GM18511 (cell line): ENCODE measurements around the gene REX1BD.
A peak's percentile ranks its signal among the peaks of the same experiment; 100 is the strongest.
"Not testable (repeated sequence)": the region's sequence is repeated elsewhere in the genome, so short reads cannot be mapped to it uniquely, and the experiment has no call there.

Source experiments
- ATAC-seq: cut with Tn5 transposase; IDR thresholded peaks from one replicate; pipeline ENCODE4 v1.9.1; 2021; ENCODE audit warnings: mild to moderate bottlenecking, moderate library complexity; ENCODE audit not compliant: unreplicated experiment

REX1BD gene

DNA sequence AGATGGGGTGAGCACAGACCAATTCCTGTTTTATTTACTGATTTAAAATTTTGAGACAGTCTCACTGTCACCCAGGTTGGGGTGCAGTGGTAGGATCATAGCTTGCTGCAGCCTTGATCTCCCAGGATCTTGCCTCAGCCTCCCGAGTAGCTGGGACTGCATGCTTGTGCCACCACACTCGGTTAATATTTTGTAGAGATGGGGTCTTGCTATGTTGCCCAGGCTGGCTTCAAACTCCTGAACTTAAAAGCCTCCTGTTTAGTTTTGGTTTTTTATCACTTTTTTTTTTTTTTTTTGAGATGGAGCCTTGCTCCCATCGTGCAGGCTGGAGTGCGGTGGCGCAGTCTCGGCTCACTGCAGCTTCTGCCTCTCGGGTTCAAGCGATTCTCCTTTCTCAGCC is 12.2 kb upstream of the REX1BD start:
- ATAC-seq = no peak

DNA sequence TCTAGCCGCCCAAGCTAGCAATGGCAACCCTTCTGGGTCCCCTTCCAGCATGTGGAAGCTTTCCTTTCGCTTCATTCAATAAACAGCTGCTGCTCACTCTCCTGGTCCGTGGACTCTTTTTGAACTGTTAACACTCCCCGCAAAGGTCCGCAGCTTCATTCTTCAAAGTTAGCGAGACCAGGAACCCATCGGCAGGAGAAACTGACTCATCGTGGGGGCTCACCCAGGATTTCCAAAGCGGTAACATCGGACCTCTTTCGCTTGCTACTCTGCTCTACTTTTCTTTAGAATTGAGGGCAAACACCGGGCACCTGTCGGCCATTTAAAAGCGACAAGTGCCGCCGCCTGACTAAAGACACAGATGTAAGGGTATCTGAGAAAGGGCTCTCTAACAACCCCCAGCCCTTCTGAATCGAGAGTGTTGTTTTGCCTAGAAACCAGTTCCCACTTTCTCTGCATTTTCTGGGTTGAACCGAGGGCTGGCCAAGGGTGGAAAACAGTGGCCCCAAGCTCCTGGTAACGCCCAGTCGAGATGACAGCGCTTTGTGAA is 11.2 kb upstream of the REX1BD start:
- ATAC-seq = no peak

DNA sequence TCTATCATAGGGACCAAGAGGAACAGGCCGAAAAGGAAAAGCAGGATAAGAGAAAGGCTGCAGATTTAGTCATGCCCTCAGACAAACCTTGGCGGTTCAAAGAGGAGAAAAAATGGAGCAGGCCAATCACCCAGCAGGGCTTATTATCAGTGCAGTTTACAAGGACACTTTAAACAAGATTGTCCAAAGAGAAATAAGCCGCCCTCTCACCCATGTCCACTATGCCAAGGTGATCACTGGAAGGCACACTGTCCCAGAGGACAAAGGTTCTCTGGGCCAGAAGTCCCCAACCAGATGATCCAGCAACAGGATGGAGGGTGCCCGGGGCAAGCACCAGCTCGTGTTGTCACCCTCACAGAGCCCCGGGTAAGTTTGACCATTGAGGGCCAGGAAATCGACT is 8.3 kb upstream of the REX1BD start:
- no peak for ATAC-seq

DNA sequence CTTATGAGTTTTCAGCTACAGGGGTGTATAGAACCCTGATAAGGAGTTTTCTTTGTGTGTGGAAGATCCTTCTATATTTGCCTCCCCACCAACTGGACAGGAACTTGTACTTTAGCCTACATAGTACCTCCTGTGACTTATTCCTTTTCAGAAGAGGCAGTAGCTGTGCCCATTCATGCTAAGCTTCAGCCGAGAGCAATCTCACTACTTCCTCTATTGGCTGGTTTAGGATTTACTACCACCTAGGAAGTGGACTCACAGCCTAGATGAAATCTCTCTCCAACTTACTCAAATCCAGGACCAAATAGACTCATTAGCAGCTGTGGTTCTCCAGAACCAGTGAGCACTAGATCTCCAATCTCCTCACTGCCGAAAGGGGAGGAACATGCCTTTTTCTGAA is 2.3 kb upstream of the REX1BD start:
- ATAC-seq = no peak

DNA sequence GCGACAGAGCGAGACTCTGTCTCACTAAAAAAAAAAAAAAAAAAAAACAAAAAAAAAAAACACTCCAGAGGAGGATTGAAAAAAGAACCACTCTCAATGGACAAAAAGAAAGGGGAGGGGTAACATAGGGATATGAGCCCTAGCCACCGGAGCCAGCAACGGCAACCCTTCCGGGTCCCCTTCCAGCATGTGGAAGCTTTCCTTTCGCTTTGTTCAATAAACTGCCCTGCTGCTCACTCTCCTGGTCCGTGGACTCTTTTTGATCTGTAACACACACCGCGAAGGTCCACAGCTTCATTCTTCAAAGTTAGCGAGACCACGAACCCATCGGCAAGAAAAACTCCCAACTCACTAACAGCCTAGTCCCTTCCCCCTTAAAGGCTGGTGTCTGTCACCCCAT is 1.0 kb upstream of the REX1BD start:
- no peak for ATAC-seq

DNA sequence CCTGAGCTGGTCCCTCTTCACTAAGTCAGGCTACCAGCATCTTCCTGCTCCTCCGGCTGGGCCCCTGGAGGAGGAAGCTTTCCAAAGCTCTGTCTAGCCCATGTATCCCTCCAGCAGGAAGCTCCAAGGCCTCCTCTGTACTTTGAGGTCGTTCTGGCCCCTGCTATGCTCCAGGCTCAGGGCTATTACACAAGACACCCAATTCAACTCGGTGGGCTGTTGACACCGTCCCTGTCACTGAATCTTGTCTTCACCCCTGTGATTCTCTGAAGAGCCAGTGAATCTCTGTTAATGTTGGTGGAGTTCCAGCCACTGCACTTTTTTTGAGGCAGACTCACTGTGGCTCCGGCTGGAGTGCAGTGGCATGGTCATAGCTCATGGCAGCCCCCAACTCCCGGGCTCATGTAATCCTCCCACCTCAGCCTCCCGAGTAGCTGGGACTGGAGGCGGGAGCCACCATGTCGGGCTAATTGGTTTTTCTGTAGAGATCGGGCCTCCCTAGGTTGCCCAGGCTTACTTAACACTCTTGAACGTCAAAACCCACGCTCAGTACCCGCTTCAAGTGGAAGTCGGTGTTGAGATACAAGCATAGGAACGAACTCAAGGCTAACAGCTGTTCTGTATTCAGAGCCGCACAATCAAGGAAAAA is 512 bp upstream of the REX1BD start:
- peak; percentile 3 for ATAC-seq

DNA sequence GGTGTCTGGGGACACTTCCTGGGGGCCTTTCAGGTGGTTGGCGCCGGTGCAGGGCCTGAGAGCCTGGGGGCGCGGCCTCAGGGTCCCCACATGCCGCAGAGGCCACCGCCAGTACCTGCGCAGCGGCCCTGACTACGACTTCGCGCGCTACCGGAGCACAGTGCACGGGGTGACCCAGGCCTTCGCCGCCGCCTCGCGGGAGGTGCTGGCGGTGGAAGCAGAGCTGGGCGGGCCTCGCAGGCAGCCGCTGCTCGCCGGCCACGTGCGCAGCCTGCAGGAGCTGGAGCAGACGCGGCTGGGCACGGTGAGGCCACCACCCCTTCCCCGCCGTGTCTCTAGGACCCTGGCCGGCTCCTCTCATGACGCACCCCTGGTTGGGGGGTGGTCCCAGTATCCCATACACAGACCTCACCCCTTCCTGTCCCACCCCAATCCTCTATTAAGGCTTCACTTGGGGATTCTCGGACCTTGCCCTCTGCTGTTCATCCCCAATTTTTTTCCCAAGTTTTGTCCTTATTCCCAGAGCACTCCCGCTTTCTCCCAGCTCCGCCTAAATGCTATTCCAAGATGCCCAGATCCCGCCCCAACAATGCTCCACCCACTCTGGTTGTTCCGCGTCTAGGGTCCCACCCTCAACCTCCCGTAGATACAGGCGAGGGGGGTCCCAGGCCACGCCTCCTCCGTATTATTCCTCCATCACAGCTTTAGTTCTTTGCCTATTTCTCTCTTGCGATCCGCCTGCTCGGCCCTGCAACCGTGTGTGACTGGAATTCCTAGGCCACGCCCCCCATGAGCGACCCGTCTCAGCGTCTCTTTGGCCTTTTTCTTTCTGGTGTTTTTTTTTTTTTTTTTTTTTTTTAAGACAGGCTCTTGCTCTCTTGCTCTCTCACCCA is 1.0 kb downstream of the REX1BD start:
- ATAC-seq = peak; percentile 37

DNA sequence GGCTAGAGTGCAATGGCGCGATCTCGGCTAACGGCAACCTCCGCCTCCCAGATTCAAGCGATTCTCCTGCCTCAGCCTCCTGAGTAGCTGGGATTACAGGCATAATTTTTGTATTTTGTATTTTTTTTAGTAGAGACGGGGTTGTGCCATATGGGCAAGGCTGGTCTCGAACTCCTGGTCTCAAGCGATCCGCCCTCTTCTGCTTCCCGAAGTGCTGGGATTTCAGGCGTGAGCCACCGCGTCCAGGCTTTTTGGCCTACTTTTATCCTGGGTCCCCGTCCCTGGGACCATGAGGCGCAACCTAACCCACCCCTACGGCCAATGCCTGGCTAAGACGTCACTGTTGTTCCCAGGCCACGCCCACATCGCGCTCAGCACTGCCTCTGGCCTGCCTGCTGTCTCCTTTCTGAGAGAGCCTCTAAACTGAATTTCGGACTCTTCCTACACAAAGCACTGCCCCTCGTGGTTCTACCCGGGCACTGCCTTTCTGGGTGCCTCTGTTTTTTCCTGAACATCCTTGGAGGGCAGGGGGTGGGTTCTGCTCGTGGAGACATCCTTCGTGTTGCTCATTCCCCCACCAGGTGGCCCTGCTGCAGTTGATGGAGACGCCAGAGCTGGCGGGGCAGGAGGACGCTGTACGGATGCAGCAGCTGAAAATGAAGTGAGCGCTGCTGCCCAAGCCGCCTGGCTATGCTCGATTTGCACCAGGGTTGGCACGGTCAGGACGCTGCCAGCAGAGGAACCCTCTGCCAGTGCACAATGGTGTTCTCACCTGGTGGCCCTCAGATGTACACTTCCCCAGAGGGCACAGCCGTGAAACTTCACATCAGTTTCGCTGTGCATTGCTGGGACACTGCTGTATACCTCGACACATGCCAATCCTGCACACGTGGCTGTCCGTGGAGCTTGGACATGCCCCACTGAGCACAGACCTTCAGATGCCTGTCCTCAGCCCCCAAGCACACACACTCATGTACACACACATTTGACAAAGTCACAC is 2.0 kb downstream of the REX1BD start:
- ATAC-seq = no peak

DNA sequence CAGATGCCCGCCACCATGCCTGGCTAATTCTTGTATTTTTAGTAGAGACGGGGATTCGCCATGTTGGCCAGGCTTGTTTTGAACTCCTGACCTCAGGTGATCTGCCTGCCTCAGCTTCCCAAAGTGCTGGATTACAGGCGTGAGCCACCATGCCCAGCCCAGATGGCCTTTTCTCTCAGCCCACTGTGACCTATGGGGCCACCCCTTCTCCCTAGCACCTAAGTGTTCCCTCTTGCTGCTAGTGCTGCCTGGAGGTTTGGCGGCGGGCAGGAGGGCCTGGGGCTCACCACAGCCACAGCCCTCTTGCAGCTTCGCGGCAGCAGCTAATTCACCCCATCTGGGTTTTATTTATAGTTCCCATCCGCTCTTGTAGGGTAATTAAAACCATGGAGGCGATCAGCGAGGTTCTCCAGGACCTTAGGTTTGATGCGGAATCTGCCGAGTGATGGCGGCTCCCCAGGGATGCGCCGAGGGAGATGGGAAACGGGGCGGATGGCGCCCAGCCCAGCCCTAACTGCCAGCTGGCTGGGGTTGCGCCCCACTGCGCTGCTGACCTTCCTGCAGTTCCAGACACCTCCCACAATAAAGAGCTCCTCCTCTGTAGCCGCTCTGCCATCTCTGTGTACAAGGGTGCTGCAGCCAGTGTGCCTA is 3.3 kb downstream of the REX1BD start:
- ATAC-seq = no peak

DNA sequence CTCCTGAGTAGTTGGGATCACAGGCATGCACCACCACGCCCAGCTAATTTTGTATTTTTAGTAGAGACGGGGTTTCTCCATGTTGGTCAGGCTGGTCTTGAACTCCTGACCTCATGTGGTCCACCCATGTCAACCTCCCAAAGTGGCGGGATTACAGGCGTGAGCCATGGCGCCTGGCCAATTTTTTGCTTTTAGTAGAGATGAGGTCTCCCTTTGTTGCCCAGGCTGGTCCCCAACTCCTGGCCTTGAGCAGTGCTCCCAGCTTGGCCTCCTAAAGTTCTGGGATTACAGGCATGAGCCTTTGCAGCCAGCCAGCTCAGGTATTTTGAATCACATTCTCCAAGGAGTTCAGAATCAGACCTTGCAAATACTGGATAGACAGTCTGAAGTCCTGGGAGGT is 4.1 kb downstream of the REX1BD start:
- ATAC-seq = not testable (repeated sequence)

DNA sequence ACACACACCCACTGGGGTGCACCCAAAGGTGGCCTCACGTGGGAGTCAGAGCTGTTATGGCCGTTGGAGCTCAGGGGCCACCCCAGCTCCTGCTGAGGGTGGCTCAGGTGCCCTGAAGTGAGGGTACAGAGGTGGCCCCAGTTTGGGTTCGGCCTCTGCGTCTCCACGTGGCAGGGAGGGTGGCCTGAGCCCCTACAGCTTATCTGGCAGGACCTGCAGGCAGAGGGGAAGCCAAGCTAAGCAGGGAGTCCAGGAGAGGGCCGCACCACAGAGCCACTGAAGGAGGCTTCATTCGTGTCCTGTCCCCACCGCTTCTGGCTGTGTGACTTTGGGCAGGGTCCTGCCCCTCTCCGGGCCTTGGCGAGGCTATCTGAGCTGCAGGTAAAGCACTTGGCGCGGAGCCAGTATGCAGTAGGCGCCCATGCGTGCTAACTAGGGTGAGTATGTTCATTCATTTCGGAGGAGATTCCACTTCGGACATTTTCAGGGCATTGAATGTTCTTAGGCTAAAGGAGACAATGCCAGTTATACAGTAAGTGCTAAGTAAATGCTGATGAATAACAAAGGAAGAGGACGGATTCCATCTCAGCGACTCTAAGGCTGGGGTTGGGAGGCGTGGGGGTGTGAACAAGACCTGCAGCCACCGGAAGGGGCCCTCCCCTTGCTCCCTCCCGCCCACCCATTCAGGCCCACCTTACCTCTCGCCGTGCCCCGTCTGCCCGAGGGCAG is 4.9 kb downstream of the REX1BD start:
- ATAC-seq = no peak

DNA sequence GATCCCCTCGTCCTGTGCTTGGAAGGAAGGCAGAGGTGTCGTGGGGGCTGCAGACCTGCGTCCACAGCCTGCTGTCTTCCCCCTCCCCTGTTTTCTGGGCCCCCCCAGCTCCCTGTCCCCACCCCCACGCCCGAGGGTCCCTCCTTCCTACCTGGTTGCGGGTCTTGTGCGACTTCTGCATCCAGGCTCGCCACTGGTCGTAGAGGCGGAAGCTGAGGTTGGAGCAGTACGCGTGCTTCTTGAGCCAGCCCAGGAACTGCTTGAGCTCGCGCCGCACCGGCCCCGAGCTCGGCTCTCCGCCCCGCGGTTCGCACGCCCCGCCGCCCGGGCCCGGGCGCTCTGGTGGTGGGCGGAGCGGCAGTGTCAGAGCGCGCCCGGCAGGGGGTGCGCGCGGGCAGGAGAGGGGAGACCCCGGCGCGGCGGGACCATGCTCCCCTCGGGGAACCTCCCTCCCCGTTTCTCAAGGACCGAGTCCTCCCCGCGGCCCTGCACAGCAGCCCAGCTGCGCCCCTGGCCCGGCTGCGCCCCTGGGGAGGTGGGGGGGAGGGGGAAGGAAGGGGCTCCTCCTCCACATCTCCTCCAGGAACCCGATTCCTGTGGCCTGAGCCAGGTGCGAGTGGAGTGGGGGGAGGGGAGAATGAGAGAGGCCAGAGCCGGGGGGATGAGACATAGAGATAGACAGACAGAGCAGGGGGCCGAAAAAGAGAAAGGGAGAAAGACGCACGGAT is 5.7 kb downstream of the REX1BD start:
- peak; percentile 43 for ATAC-seq

DNA sequence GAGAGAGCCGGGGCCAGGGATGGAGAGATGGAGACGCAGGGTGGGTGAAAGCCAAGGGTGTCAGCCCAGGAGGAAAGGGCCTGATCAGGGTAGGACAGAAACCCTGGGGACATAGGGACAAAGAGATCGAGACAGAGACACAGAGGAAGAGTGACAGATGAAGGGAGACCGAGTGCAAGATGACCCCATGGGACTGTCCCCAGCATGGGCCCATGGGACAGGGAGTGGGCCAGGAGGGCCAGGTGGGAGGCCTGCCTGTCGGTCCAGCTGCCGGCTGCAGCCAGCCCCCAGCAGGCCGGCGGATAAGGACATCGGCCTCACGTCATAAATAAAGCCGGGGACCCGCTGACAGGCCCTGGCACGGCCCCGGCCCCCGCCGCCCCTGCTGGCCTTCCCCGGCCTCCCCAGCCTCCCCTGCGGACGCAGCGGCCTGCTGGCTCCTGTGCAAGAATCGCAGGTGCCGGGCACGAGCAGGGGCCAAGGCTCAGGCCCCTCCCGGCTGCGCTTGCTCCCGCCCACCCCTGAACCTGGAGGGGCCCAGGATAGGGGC is 6.3 kb downstream of the REX1BD start:
- no peak for ATAC-seq

DNA sequence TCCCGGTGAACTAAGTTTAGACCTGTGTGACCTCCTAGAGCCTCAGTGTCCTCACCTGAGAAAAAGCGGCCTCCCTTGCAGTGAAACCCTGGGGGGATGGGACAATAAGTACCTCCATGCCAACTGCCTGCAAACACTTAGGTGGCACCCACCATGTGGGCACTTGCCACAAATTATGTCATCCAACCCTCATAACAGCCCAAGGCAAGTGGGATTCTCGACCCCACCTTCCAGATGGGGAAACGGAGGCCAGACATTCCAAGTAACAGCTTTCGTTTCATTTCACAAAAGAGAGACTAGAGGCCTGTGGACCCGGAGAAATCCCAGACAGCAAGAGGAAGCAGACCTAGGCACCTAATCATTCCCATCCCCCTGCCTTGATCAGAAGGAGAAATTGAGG is 6.9 kb downstream of the REX1BD start:
- no peak for ATAC-seq

DNA sequence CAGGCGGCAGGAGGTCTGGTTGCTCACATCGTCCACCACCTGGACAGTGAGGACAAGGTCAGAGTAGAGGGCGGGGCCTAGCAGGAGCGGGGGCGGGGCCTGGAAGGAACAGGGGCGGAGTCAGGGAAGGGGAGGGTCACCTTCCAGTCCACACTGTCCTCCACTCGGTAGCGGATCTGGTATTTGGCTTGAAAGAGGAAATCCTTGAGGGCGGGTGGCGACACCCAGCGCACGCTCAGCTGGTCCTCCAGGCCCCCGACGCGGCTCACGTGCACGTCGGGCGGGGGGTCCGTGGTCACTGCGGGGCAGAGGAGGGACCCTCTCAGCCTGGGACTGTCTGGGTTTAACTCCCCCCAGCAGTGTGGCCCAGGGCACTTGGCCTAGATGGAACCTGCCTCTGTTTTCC is 8.2 kb downstream of the REX1BD start:
- no peak for ATAC-seq

DNA sequence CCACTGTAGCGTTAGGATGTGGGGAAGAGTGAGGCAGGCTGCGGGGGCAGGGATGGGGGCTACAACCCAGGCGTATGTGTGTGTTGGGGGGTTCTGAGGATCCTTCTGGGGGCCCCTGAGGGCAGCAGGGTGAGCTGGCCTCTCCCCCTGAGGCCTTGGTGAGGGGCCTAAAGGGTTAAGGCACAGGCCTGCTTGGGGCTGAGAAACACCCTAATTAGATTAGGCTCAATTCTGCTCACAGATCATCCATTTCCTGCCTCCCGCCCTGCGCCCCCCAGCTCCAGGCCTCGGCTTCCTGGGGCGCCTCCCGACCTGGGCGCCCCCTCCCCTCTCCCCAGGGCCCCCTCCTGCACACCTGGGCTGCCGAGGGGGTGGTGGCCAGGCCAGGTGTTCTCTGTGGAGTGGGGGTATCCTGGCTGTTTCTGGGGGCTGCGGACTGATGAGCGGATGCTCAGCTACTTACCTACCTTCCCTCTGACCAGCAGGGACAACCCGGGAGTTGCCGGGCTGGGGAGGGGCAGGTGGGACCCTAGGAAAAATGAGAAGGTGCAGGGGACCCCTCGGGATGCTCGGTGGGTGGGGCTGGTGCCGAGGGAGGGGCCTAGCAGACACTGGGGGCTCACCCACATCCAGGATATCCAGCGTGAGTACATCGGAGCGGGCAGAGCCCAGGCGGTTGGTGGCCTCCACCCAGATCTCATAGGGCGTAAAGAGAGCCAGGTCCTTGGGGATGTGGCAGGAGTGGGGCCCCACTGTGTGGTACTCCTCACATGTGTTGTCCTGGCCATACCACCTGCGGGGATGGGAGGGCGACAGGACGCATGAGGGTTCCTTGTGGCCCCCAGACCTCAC is 9.4 kb downstream of the REX1BD start:
- no peak for ATAC-seq

DNA sequence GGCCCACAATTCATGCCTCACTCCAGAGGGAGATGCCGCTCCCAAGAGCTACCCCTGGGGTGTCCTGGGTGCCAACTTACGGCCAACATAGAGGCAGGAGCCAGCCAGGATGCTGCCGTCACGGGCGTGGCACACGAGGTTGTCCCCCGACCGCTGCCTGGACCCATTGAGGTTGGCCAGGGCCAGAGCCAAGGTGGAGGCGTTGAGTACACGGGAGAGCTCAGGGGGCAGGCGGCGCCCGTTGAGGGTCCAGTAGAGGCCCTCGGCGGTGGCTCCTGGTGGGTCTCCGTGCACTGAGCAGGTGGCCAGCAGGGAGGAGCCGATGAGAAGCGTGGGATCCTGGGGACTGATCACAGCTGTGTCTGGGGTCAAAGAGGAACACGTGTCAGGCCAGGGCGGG is 10.9 kb downstream of the REX1BD start:
- ATAC-seq = no peak
